ENCODE results near the gene NPAS2. TPM values are rescaled to one million over a fixed set of nuclear protein-coding genes. Genes with fewer than 3 reads are reported as not detected.

The NPAS2 gene
- total RNA-seq, 2 donors from 2014 or later, result 24.2 to 45.8 TPM

- H3K27ac ChIP-seq, result no peak overlapping the region
- WGBS, result 82% methylated on average over 24 of the region's 24 CpGs
- intact Hi-C loops (cut with DNase I), result no loop called here
- TF ChIP-seq, protein P1, sequence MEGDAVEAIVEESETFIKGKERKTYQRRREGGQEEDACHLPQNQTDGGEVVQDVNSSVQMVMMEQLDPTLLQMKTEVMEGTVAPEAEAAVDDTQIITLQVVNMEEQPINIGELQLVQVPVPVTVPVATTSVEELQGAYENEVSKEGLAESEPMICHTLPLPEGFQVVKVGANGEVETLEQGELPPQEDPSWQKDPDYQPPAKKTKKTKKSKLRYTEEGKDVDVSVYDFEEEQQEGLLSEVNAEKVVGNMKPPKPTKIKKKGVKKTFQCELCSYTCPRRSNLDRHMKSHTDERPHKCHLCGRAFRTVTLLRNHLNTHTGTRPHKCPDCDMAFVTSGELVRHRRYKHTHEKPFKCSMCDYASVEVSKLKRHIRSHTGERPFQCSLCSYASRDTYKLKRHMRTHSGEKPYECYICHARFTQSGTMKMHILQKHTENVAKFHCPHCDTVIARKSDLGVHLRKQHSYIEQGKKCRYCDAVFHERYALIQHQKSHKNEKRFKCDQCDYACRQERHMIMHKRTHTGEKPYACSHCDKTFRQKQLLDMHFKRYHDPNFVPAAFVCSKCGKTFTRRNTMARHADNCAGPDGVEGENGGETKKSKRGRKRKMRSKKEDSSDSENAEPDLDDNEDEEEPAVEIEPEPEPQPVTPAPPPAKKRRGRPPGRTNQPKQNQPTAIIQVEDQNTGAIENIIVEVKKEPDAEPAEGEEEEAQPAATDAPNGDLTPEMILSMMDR (IDR thresholded peaks at IDR 0.05), result no peak
- TF ChIP-seq POLR2A (IDR thresholded peaks at IDR 0.05), result no peak
- TF ChIP-seq POLR2AphosphoS5 (IDR thresholded peaks at IDR 0.05), result no peak
- no peaks in the 10 kb centered on the region for H3K9me3 ChIP-seq
- no peaks in the 10 kb centered on the region for H3K4me1 ChIP-seq (replicated peaks)
- DNase-seq (ENCODE audit: low spot score), result no peak
- H3K4me3 ChIP-seq, result no peak overlapping the region
- H3K27me3 ChIP-seq (replicated peaks; ENCODE audit: insufficient read depth), result no peaks in the 10 kb centered on the region
- peaks cover 0 to 3% of the 10 kb centered on the region in 2 donors for H3K36me3 ChIP-seq
Measured at GRCh38 chr2:100990650-100991403, 170.9 kb downstream of the NPAS2 start.

DNA sequence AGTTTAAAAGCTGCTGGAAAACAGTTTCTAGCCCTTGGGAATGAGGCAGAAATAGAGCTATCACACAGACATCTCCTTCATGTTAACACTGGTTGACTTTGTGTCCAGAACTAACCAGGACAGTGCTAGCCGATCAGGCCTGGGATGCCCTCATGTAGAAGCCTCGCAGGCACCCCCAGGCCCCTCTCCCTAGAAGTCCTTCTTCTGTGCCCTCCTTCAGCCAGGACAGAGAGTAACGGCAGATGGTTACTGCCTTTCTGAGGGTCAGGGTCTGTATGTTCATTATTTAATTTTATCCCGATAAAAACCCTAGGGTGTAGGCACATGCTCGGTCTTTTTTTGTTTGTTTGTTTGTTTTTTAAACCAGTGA lies 171.4 kb downstream of the NPAS2 start:
- intact Hi-C loops (cut with DNase I), result no loop called here
- peaks cover 0 to 3% of the 10 kb centered on the region in 2 donors for H3K36me3 ChIP-seq

DNA sequence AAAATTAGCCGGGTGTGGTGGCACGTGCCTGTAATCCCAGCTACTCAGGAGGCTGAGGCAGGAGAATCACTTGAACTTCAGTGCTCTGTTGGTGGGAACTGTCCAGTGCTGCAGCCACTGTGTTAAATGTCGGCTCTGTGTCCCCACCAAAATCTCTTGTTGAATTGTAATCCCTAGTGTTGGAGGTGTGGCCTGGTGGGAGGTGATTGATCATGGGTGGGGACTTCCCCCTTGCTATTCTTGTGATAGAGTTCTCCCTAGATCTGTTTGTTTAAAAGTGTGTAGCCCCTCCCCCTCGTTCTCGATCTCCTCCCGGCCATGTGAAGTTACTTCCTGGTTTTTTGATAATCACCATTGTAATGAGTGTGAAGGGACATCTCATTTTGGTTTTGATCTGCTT lies 172.3 kb downstream of the NPAS2 start:
- Histone ChIP-seq H3K4me1 (replicated peaks) (no peaks in the 10 kb centered on the region), H3K9me3 (no peaks in the 10 kb centered on the region), H3K36me3 (peaks cover 0 to 3% of the 10 kb centered on the region in 2 donors), H3K4me3 (no peak overlapping the region), H3K27me3 (replicated peaks; ENCODE audit: insufficient read depth) (no peaks in the 10 kb centered on the region), H3K27ac (no peak overlapping the region)
- 76% methylated on average over 6 of the region's 6 CpGs for WGBS
- intact Hi-C loops (cut with DNase I), result no loop called here
- no peak for DNase-seq (ENCODE audit: low spot score)
- TF ChIP-seq, protein P1 (IDR thresholded peaks at IDR 0.05), result no peak
- TF ChIP-seq POLR2AphosphoS5 (IDR thresholded peaks at IDR 0.05) (no peak), POLR2A (IDR thresholded peaks at IDR 0.05) (no peak)

More for the DNA sequence above, 171.4 kb downstream of the NPAS2 start:
- Histone ChIP-seq H3K4me3 (no peak overlapping the region), H3K4me1 (replicated peaks) (no peaks in the 10 kb centered on the region), H3K27ac (no peak overlapping the region), H3K27me3 (replicated peaks; ENCODE audit: insufficient read depth) (no peaks in the 10 kb centered on the region), H3K9me3 (no peaks in the 10 kb centered on the region)
- no peak for DNase-seq (ENCODE audit: low spot score)
- 78% methylated on average over 5 of the region's 5 CpGs for WGBS
- TF ChIP-seq POLR2AphosphoS5 (IDR thresholded peaks at IDR 0.05), result no peak

DNA sequence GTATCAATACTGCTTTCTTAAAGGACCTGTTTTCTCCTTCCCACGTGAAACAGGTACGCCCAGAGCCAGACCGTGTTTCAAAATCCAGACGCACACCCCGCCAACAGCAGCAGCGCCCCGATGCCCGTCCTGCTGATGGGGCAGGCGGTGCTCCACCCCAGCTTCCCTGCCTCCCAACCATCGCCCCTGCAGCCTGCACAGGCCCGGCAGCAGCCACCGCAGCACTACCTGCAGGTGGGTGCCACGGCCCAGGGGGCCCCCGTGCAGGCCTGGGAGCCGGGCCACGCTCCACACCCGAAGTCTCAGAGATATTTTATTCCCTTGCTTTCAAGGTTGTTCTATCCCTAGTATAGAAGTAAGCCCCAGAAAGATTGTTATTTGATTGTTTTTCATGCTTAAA lies 173.4 kb downstream of the NPAS2 start:
- H3K9me3 ChIP-seq, result no peaks in the 10 kb centered on the region
- 89% methylated on average over 17 of the region's 17 CpGs for WGBS
- H3K27me3 ChIP-seq (replicated peaks; ENCODE audit: insufficient read depth), result no peaks in the 10 kb centered on the region
- intact Hi-C loops (cut with DNase I), result no loop called here
- no peak for DNase-seq (ENCODE audit: low spot score)
- no peak overlapping the region for H3K4me3 ChIP-seq
- TF ChIP-seq, protein P1 (IDR thresholded peaks at IDR 0.05), result no peak
- TF ChIP-seq POLR2AphosphoS5 (IDR thresholded peaks at IDR 0.05) (no peak), POLR2A (IDR thresholded peaks at IDR 0.05) (no peak)
- H3K27ac ChIP-seq, result no peak overlapping the region
- peaks cover 0 to 3% of the 10 kb centered on the region in 2 donors for H3K36me3 ChIP-seq
- no peaks in the 10 kb centered on the region for H3K4me1 ChIP-seq (replicated peaks)

DNA sequence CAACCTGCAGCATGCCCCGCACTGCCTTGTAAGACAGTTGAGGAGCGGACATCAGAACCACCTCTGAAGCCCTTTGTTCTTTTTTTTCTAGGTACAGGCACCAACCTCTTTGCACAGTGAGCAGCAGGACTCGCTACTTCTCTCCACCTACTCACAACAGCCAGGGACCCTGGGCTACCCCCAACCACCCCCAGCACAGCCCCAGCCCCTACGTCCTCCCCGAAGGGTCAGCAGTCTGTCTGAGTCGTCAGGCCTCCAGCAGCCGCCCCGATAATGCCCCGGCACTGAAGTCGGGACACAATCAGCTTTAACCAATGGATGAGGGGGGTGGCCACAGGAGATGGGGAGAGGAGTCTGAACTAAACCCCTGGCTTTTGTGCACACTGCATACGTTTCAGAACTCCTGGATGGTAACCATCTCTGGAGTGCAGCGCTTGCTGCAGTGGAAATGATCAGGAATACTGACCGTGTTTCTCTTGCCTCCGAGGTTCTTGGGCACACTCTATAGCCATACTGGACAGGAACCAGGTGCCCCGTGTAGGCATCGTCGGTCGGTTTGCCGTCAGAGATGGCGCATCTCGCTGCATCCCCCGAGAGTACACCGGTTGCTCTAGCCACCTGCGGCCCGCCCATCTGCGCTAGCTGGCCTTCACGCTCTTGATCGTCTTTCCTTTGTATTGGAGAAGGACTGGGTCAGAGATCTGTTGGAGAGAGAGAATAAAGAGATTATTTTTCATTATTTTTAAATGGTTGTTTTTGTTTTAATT lies 175.6 kb downstream of the NPAS2 start:
- intact Hi-C loops (cut with DNase I), result no loop called here
- no peak overlapping the region for H3K27ac ChIP-seq
- H3K4me3 ChIP-seq, result no peak overlapping the region
- no peak for DNase-seq (ENCODE audit: low spot score)
- H3K27me3 ChIP-seq (replicated peaks; ENCODE audit: insufficient read depth), result no peaks in the 10 kb centered on the region
- H3K36me3 ChIP-seq, result peaks cover 0 to 3% of the 10 kb centered on the region in 2 donors
- H3K4me1 ChIP-seq (replicated peaks), result no peaks in the 10 kb centered on the region
- no peak for TF ChIP-seq POLR2A (IDR thresholded peaks at IDR 0.05)
- 91% methylated on average over 28 of the region's 28 CpGs for WGBS
- no peaks in the 10 kb centered on the region for H3K9me3 ChIP-seq
